Fibroblast of the aortic adventitia (primary cell): ENCODE measurements around the gene PLPP2. TPM values are rescaled to one million over a fixed set of nuclear protein-coding genes. Genes with fewer than 3 reads are reported as not detected.
A peak's percentile ranks its signal among the peaks of the same experiment; 100 is the strongest.

Experiments
- DNase-seq: peaks from one replicate; pipeline ENCODE4 v3.0.0-alpha.2; 2010; ENCODE audit warnings: low read depth
- H3K4me3 ChIP-seq: 2 replicates; pipeline ENCODE4 v1.5.1; 2011; ENCODE audit warnings: low read depth, mild to moderate bottlenecking, control low read depth, low read length, moderate library complexity
- CTCF ChIP-seq: IDR thresholded peaks from 2 replicates; pipeline ENCODE4 v1.5.1; 2011; ENCODE audit warnings: mild to moderate bottlenecking, low read length, control low read depth, inconsistent platforms; ENCODE audit not compliant: insufficient read depth
- total RNA-seq: library from RNA; depleted of rRNA; stranded (reverse); fragments of >200 nt; gene quantifications from 2 replicates; pipeline ENCODE4 v1.2.3, GENCODE V29; 2012; ENCODE audit warnings: low replicate concordance

Gene PLPP2
- total RNA-seq, 1 donor = 16.6 TPM

- peak overlapping the region; percentile 32 for H3K4me3 ChIP-seq
- peak; percentile 26 for DNase-seq
- TF ChIP-seq CTCF = no peak
These were observed 19.0 kb upstream of the PLPP2 start for GRCh38 chr19:310141-310651.

DNA sequence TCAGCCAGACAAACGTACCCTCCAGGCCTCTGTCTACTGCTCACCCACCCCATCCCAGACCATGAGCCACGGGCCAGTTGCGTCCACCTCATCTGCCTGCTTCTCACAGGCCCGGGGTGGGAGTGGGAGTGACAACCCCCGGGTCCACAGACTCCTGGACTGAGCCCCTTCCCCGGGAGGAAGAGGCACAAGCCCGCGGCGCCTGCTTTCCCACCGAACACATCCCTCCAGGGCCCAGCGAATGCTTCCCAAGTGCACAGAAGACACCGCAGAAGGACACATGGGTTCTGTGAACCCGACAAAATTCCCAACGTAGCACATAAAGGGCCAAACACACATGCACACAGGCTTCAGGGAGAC is 18.0 kb upstream of the PLPP2 start:
- no peak overlapping the region for H3K4me3 ChIP-seq
- TF ChIP-seq CTCF = no peak
- DNase-seq = no peak

DNA sequence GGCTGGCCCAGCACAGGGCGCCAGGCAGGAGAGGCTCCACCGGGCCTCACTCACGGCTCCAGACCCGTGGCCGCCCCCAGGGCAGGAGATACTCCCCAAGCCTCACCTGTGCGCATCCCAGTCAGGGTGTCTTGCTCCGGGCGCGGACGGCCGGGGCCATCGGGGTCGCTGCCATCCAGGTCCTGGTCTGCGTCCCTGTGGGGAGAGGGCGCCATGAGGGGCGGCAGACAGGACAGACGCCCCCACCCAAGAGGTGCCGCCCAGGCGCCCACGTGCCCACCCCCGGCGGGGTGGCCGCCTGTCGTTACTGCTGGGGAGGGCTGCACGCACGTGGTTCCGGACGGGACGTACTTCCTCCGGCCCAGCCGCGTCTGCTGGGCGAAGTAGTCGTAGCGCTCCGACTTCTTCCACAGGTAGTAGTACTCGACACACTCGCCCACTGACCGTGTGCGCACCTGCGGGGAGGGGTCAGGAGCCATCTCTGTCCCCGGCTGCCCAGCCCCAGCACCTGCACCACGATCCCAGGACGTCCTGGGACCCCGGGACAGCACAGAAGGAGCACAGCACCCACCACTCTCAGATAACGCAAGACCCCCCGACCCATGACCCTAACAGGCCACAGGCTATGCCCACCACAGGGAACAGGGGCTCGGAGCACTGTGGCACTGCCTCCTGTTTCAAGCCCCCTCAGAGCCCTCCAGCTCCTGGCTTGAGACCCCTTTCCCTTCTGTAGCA is 17.4 kb upstream of the PLPP2 start:
- H3K4me3 ChIP-seq = no peak overlapping the region
- TF ChIP-seq CTCF = no peak
- no peak for DNase-seq

- no peak overlapping the region for H3K4me3 ChIP-seq
These were observed 16.7 kb upstream of the PLPP2 start for GRCh38 chr19:307793-308420.

DNA sequence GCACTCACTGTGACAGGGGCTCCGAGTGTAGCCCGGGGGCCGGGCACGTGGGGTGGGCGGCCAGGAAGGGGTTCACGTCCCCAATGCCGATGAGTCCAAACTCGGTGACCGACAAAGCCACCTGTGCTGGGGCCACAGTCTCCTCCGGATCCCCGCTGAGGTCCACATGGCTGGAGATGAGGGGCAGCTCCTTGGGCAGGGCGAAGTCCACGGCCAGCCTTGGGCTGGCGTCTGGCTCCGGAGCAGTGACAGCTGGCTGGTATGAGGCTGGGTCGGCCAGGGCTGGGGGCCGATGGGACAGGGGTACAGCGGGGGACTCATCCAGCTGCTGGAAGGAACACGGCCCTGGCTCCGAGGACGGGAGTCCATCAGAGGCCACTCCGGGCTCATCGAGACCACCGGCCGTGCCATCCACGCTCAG is 15.9 kb upstream of the PLPP2 start:
- DNase-seq = no peak
- H3K4me3 ChIP-seq = no peak overlapping the region
- TF ChIP-seq CTCF = no peak

More at GRCh38 chr19:307793-308420, 16.7 kb upstream of the PLPP2 start:
- DNase-seq = no peak
- TF ChIP-seq CTCF = no peak

GRCh38 chr19:306151-306900 is 15.1 kb upstream of the PLPP2 start:
- H3K4me3 ChIP-seq = no peak overlapping the region
- no peak for TF ChIP-seq CTCF
- no peak for DNase-seq
